H9 (cell line): ENCODE measurements around the gene GPC1. TPM values are rescaled to one million over a fixed set of nuclear protein-coding genes. Genes with fewer than 3 reads are reported as not detected.

Experiments used
- DNase-seq: peaks from one replicate; pipeline ENCODE4 v3.0.0-alpha.2; 2017
- H2AFZ ChIP-seq: one replicate; pipeline ENCODE4 v1.6.1; 2013; ENCODE audit warnings: mild to moderate bottlenecking, low read length, control low read depth, moderate library complexity
- H2AK5ac ChIP-seq: 2 replicates; pipeline ENCODE4 v1.6.1; 2013; ENCODE audit warnings: low read length, control low read depth, mixed read lengths; ENCODE audit not compliant: insufficient read length
- H2BK120ac ChIP-seq: one replicate; pipeline ENCODE4 v1.6.1; 2013; ENCODE audit warnings: low read depth, mild to moderate bottlenecking, low read length, control low read depth, inconsistent platforms; ENCODE audit not compliant: poor library complexity, severe bottlenecking
- H2BK12ac ChIP-seq: 2 replicates; pipeline ENCODE4 v1.6.1; 2013; ENCODE audit warnings: low read length, control low read depth, mixed read lengths, low read depth; ENCODE audit not compliant: insufficient read length
- H2BK15ac ChIP-seq: 2 replicates; pipeline ENCODE4 v1.6.1; 2013; ENCODE audit warnings: low read depth, low read length, control low read depth
- H2BK20ac ChIP-seq: one replicate; pipeline ENCODE4 v1.6.1; 2013; ENCODE audit warnings: low read depth, mild to moderate bottlenecking, low read length, control low read depth, inconsistent platforms; ENCODE audit not compliant: poor library complexity, severe bottlenecking
- H2BK5ac ChIP-seq: 2 replicates; pipeline ENCODE4 v1.6.1; 2013; ENCODE audit warnings: low read length, control low read depth, mixed read lengths; ENCODE audit not compliant: insufficient read length
- H3K14ac ChIP-seq: 2 replicates; pipeline ENCODE4 v1.6.1; 2013; ENCODE audit warnings: low read length, control low read depth; ENCODE audit not compliant: insufficient read depth
- H3K18ac ChIP-seq: 2 replicates; pipeline ENCODE4 v1.6.1; 2013; ENCODE audit warnings: low read depth, mild to moderate bottlenecking, mixed read lengths, low read length, control low read depth; ENCODE audit not compliant: insufficient read length
- H3K23ac ChIP-seq: 2 replicates; pipeline ENCODE4 v1.6.1; 2013; ENCODE audit warnings: low read length, control low read depth, mixed read lengths, low read depth; ENCODE audit not compliant: insufficient read length
- H3K23me2 ChIP-seq: 2 replicates; pipeline ENCODE4 v1.6.1; 2013; ENCODE audit warnings: low read depth, mild to moderate bottlenecking, mixed read lengths, low read length, control low read depth; ENCODE audit not compliant: insufficient read length, poor library complexity, severe bottlenecking
- H3K27ac ChIP-seq: 2 replicates; pipeline ENCODE4 v1.5.1; 2013; ENCODE audit warnings: low read length, control low read depth, mixed read lengths, low read depth; ENCODE audit not compliant: insufficient read length
- H3K27me3 ChIP-seq: 2 replicates; pipeline ENCODE4 v1.6.1; 2013; ENCODE audit warnings: low read length, control low read depth, inconsistent platforms; ENCODE audit not compliant: insufficient read depth
- H3K4ac ChIP-seq: 2 replicates; pipeline ENCODE4 v1.6.1; 2013; ENCODE audit warnings: low read depth, mild to moderate bottlenecking, control low read depth, inconsistent platforms, low read length, moderate library complexity
- H3K4me1 ChIP-seq: 2 replicates; pipeline ENCODE4 v1.6.1; 2013; ENCODE audit warnings: low read length, control low read depth, inconsistent platforms; ENCODE audit not compliant: insufficient read depth
- H3K4me2 ChIP-seq: 2 replicates; pipeline ENCODE4 v1.6.1; 2013; ENCODE audit warnings: low read length, control low read depth, mixed read lengths; ENCODE audit not compliant: insufficient read length, insufficient read depth
- H3K56ac ChIP-seq: 2 replicates; pipeline ENCODE4 v1.6.1; 2013; ENCODE audit warnings: low read depth, mild to moderate bottlenecking, mixed read lengths, low read length, control low read depth; ENCODE audit not compliant: insufficient read length
- H3K79me1 ChIP-seq: 2 replicates; pipeline ENCODE4 v1.6.1; 2013; ENCODE audit warnings: low read depth, mild to moderate bottlenecking, moderate library complexity, low read length, control low read depth, inconsistent platforms; ENCODE audit not compliant: insufficient read depth, poor library complexity, severe bottlenecking
- H3K79me2 ChIP-seq: 2 replicates; pipeline ENCODE4 v1.6.1; 2013; ENCODE audit warnings: low read length, control low read depth, inconsistent platforms; ENCODE audit not compliant: insufficient read depth
- H3K9ac ChIP-seq: 2 replicates; pipeline ENCODE4 v1.6.1; 2013; ENCODE audit warnings: low read length, control low read depth, mixed read lengths; ENCODE audit not compliant: insufficient read length; ENCODE audit errors: extremely low read depth
- H3K9me3 ChIP-seq: one replicate; pipeline ENCODE4 v1.6.1; 2013; ENCODE audit warnings: low read depth, low read length, inconsistent platforms; ENCODE audit not compliant: control insufficient read depth
- H3T11ph ChIP-seq: one replicate; pipeline ENCODE4 v1.6.1; 2013; ENCODE audit warnings: mild to moderate bottlenecking, low read length, control low read depth, inconsistent platforms
- H4K20me1 ChIP-seq: one replicate; pipeline ENCODE4 v1.6.1; 2013; ENCODE audit not compliant: control insufficient read depth, insufficient read length, insufficient read depth
- H4K5ac ChIP-seq: 2 replicates; pipeline ENCODE4 v1.6.1; 2013; ENCODE audit warnings: low read depth, mild to moderate bottlenecking, mixed read lengths, low read length, control low read depth; ENCODE audit not compliant: insufficient read length
- H4K8ac ChIP-seq: replicated peaks from 2 replicates; pipeline ENCODE4 v1.6.1; 2013; ENCODE audit warnings: low read length, control low read depth, mixed read lengths, low read depth; ENCODE audit not compliant: insufficient read length
- H4K91ac ChIP-seq: 2 replicates; pipeline ENCODE4 v1.6.1; 2013; ENCODE audit warnings: low read depth, mild to moderate bottlenecking, moderate library complexity, mixed read lengths, low read length, control low read depth; ENCODE audit not compliant: insufficient read length
- H3K27ac Mint-ChIP-seq, 3 experiments: 2 replicates in 2 of 3; 3 replicates in 1 of 3; pipeline ENCODE4 v1.8.0; 2020 to 2021; ENCODE audit warnings: mixed read lengths in 3 of 3, mild to moderate bottlenecking in 1 of 3, moderate library complexity in 1 of 3
- H3K27me3 Mint-ChIP-seq: 2 replicates; pipeline ENCODE4 v1.8.0; 2021; ENCODE audit warnings: low read depth, mild to moderate bottlenecking, moderate library complexity, mixed read lengths
- H3K36me3 Mint-ChIP-seq, 3 experiments: 2 replicates in 2 of 3; 3 replicates in 1 of 3; pipeline ENCODE4 v1.8.0; 2020 to 2021; ENCODE audit warnings: low read depth in 3 of 3, mixed read lengths in 3 of 3; ENCODE audit not compliant: insufficient read depth in 1 of 3
- H3K4me1 Mint-ChIP-seq, 2 experiments: 2 replicates each; pipeline ENCODE4 v1.8.0; 2020; ENCODE audit warnings: mixed read lengths in 2 of 2
- H3K4me3 Mint-ChIP-seq, 2 experiments: 2 replicates in 1 of 2; 3 replicates in 1 of 2; pipeline ENCODE4 v1.8.0; 2020 to 2021; ENCODE audit warnings: mild to moderate bottlenecking in 2 of 2, mixed read lengths in 2 of 2, moderate library complexity in 1 of 2
- H3K9me3 Mint-ChIP-seq, 2 experiments: 2 replicates in 1 of 2; 3 replicates in 1 of 2; pipeline ENCODE4 v1.8.0; 2020; ENCODE audit warnings: mild to moderate bottlenecking in 2 of 2, mixed read lengths in 2 of 2, moderate library complexity in 1 of 2
- WGBS: extraction: QIAGEN DNeasy Blood & Tissue Kit; methylation state at CpG from one replicate; pipeline ENCODE4 v1.1.7; 2013; ENCODE audit warnings: missing lambda C conversion rate, low lambda C conversion rate, mixed read lengths; ENCODE audit not compliant: insufficient read length; ENCODE audit errors: extremely low coverage; 5-methylcytosine and 5-hydroxymethylcytosine counted together
- total RNA-seq: library from RNA; stranded (reverse); gene quantifications from 2 replicates; pipeline ENCODE4 v1.2.1, GENCODE V29; 2021
- TF ChIP-seq, protein P1 (sequence below): fragments of 200-600 bp; sonication (generic); conservative IDR thresholded peaks from 3 replicates; pipeline ENCODE4 v1.8.0; 2021; ENCODE audit warnings: antibody characterized with exemption, mild to moderate bottlenecking

GPC1 gene
- total RNA-seq, 1 experiment from 2014 or later: 39.4 TPM

DNA sequence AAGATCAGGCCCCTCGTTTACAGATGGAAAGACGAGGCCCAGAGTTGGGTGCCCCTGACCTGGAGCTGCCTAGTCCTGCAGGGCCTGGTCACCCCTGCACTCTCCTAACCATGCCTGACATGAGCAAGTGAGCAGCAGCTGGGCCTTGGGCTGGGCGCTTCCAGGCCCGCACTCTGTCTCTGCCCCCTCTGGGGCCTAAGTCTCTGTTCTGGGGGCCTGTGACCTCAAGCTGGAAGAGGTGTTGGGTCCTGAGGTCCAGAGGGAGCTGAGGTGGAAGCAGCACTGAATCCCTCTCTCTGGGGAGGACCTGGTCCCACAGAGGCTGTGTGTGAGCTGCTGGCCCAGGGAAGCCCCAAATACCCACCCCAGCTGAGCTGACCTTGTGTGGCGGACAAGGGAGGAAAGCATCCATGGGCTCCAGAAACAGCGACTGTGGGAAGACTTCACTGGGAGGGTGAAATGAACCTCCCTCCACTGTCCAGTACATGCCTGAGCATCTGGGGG is 46.1 kb upstream of the GPC1 start:
- H4K20me1 ChIP-seq: no peaks in the 10 kb centered on the region
- H2BK5ac ChIP-seq: no peak overlapping the region
- no peak overlapping the region for H2BK15ac ChIP-seq
- H3K18ac ChIP-seq: no peak overlapping the region
- no peak overlapping the region for H3K23ac ChIP-seq
- no peak overlapping the region for H3K9ac ChIP-seq
- WGBS: no CpG with 5 or more reads among the region's 6 CpGs
- H3K79me1 ChIP-seq: no peaks in the 10 kb centered on the region
- no peak overlapping the region for H2BK20ac ChIP-seq
- H3K27me3 Mint-ChIP-seq: peaks cover 4% of the 10 kb centered on the region
- H3K4me2 ChIP-seq: no peak overlapping the region
- no peak overlapping the region for H3K4me3 Mint-ChIP-seq
- H3K27me3 ChIP-seq: no peaks in the 10 kb centered on the region
- H3K27ac Mint-ChIP-seq: no peak overlapping the region
- no peak overlapping the region for H3K14ac ChIP-seq
- H3K23me2 ChIP-seq: no peaks in the 10 kb centered on the region
- TF ChIP-seq, protein P1, sequence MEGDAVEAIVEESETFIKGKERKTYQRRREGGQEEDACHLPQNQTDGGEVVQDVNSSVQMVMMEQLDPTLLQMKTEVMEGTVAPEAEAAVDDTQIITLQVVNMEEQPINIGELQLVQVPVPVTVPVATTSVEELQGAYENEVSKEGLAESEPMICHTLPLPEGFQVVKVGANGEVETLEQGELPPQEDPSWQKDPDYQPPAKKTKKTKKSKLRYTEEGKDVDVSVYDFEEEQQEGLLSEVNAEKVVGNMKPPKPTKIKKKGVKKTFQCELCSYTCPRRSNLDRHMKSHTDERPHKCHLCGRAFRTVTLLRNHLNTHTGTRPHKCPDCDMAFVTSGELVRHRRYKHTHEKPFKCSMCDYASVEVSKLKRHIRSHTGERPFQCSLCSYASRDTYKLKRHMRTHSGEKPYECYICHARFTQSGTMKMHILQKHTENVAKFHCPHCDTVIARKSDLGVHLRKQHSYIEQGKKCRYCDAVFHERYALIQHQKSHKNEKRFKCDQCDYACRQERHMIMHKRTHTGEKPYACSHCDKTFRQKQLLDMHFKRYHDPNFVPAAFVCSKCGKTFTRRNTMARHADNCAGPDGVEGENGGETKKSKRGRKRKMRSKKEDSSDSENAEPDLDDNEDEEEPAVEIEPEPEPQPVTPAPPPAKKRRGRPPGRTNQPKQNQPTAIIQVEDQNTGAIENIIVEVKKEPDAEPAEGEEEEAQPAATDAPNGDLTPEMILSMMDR: no peak
- no peak overlapping the region for H2BK120ac ChIP-seq
- H3T11ph ChIP-seq: no peak overlapping the region
- H3K4me1 Mint-ChIP-seq: peaks cover 0 to 7% of the 10 kb centered on the region in 2 experiments; a peak in 2 of 4 replicates
- no peaks in the 10 kb centered on the region for H3K4me1 ChIP-seq
- no peak overlapping the region for H4K8ac ChIP-seq
- H4K5ac ChIP-seq: no peak overlapping the region
- H3K79me2 ChIP-seq: no peaks in the 10 kb centered on the region
- no peak overlapping the region for H2AFZ ChIP-seq
- no peak for DNase-seq
- H3K9me3 Mint-ChIP-seq: no peaks in the 10 kb centered on the region; a peak in 1 of 5 replicates
- no peak overlapping the region for H4K91ac ChIP-seq
- H3K36me3 Mint-ChIP-seq: no peaks in the 10 kb centered on the region; a peak in 1 of 7 replicates
- no peak overlapping the region for H3K56ac ChIP-seq
- no peak overlapping the region for H3K27ac ChIP-seq
- no peak overlapping the region for H2BK12ac ChIP-seq
- no peaks in the 10 kb centered on the region for H3K9me3 ChIP-seq
- no peak overlapping the region for H3K4ac ChIP-seq
- no peak overlapping the region for H2AK5ac ChIP-seq
